ENCODE measurements around the gene TXNDC2. TPM values are rescaled to one million over a fixed set of nuclear protein-coding genes. Genes with fewer than 3 reads are reported as not detected.
"Not testable (repeated sequence)": the region's sequence is repeated elsewhere in the genome, so short reads cannot be mapped to it uniquely, and the experiment has no call there.

The TXNDC2 gene
- total RNA-seq, 2 donors from 2014 or later: 0.35 to 8.8 TPM

GRCh38 chr18:9890957-9891356 is 5.2 kb downstream of the TXNDC2 start:
- Histone ChIP-seq H3K27me3 (replicated peaks; ENCODE audit: insufficient read depth) (no peaks in the 10 kb centered on the region), H3K27ac (no peak overlapping the region), H3K4me3 (no peak overlapping the region), H3K36me3 (no peaks in the 10 kb centered on the region), H3K9me3 (no peaks in the 10 kb centered on the region), H3K4me1 (ENCODE audit: control insufficient read depth in 1 of 2, low read depth in 2 of 2) (no peaks in the 10 kb centered on the region)
- ATAC-seq (ENCODE audit: insufficient number of reproducible peaks, low FRiP score, low read depth) (no peak), DNase-seq (ENCODE audit: low spot score) (no peak)
- no peak for TF ChIP-seq CTCF (IDR thresholded peaks at IDR 0.05)

GRCh38 chr18:9891515-9891914 is 5.7 kb downstream of the TXNDC2 start:
- H3K27me3 ChIP-seq (replicated peaks; ENCODE audit: insufficient read depth); H3K4me1 ChIP-seq (ENCODE audit: control insufficient read depth in 1 of 2, low read depth in 2 of 2); DNase-seq (ENCODE audit: low spot score); ATAC-seq (ENCODE audit: insufficient number of reproducible peaks, low FRiP score, low read depth); H3K9me3 ChIP-seq; H3K36me3 ChIP-seq; H3K4me3 ChIP-seq; H3K27ac ChIP-seq: not testable (repeated sequence)

GRCh38 chr18:9894454-9895068 is 8.8 kb downstream of the TXNDC2 start:
- H3K27ac ChIP-seq: no peak overlapping the region
- H3K9me3 ChIP-seq: no peaks in the 10 kb centered on the region
- ATAC-seq (ENCODE audit: insufficient number of reproducible peaks, low FRiP score, low read depth) (no peak), DNase-seq (ENCODE audit: low spot score) (no peak)
- no peaks in the 10 kb centered on the region for H3K27me3 ChIP-seq (replicated peaks; ENCODE audit: insufficient read depth)
- no peaks in the 10 kb centered on the region for H3K36me3 ChIP-seq
- TF ChIP-seq CTCF (IDR thresholded peaks at IDR 0.05): no peak
- H3K4me3 ChIP-seq: no peak overlapping the region
- H3K4me1 ChIP-seq (ENCODE audit: control insufficient read depth in 1 of 2, low read depth in 2 of 2): no peaks in the 10 kb centered on the region

GRCh38 chr18:9897129-9897528 is 11.4 kb downstream of the TXNDC2 start:
- H3K27ac ChIP-seq: no peak overlapping the region
- no peaks in the 10 kb centered on the region for H3K36me3 ChIP-seq
- TF ChIP-seq CTCF (IDR thresholded peaks at IDR 0.05): no peak
- no peaks in the 10 kb centered on the region for H3K9me3 ChIP-seq
- H3K4me1 ChIP-seq (ENCODE audit: control insufficient read depth in 1 of 2, low read depth in 2 of 2): no peaks in the 10 kb centered on the region
- no peak for DNase-seq (ENCODE audit: low spot score)
- ATAC-seq (ENCODE audit: insufficient number of reproducible peaks, low FRiP score, low read depth): no peak
- H3K4me3 ChIP-seq: no peak overlapping the region
- no peaks in the 10 kb centered on the region for H3K27me3 ChIP-seq (replicated peaks; ENCODE audit: insufficient read depth)

- not testable (repeated sequence) for H3K36me3 ChIP-seq; H3K27ac ChIP-seq; DNase-seq (ENCODE audit: low spot score); H3K27me3 ChIP-seq (replicated peaks; ENCODE audit: insufficient read depth); H3K9me3 ChIP-seq; ATAC-seq (ENCODE audit: insufficient number of reproducible peaks, low FRiP score, low read depth); H3K4me1 ChIP-seq (ENCODE audit: control insufficient read depth in 1 of 2, low read depth in 2 of 2); H3K4me3 ChIP-seq
These were observed 12.1 kb downstream of the TXNDC2 start for GRCh38 chr18:9897787-9898291.

- Histone ChIP-seq H3K4me1 (ENCODE audit: control insufficient read depth in 1 of 2, low read depth in 2 of 2) (no peaks in the 10 kb centered on the region), H3K27me3 (replicated peaks; ENCODE audit: insufficient read depth) (no peaks in the 10 kb centered on the region), H3K4me3 (no peak overlapping the region), H3K27ac (no peak overlapping the region), H3K9me3 (no peaks in the 10 kb centered on the region), H3K36me3 (no peaks in the 10 kb centered on the region)
- ATAC-seq (ENCODE audit: insufficient number of reproducible peaks, low FRiP score, low read depth) (no peak), DNase-seq (ENCODE audit: low spot score) (no peak)
- TF ChIP-seq CTCF (IDR thresholded peaks at IDR 0.05): no peak
These were observed 13.2 kb downstream of the TXNDC2 start for GRCh38 chr18:9898792-9899549.

GRCh38 chr18:9899550-9899930 is 13.8 kb downstream of the TXNDC2 start:
- not testable (repeated sequence) for H3K27ac ChIP-seq; H3K9me3 ChIP-seq; DNase-seq (ENCODE audit: low spot score); H3K36me3 ChIP-seq; H3K27me3 ChIP-seq (replicated peaks; ENCODE audit: insufficient read depth); H3K4me1 ChIP-seq (ENCODE audit: control insufficient read depth in 1 of 2, low read depth in 2 of 2); H3K4me3 ChIP-seq; ATAC-seq (ENCODE audit: insufficient number of reproducible peaks, low FRiP score, low read depth)
